ENCODE measurements around the gene RASSF3.
"Not testable (repeated sequence)": the region's sequence is repeated elsewhere in the genome, so short reads cannot be mapped to it uniquely, and the experiment has no call there.

The RASSF3 gene

DNA sequence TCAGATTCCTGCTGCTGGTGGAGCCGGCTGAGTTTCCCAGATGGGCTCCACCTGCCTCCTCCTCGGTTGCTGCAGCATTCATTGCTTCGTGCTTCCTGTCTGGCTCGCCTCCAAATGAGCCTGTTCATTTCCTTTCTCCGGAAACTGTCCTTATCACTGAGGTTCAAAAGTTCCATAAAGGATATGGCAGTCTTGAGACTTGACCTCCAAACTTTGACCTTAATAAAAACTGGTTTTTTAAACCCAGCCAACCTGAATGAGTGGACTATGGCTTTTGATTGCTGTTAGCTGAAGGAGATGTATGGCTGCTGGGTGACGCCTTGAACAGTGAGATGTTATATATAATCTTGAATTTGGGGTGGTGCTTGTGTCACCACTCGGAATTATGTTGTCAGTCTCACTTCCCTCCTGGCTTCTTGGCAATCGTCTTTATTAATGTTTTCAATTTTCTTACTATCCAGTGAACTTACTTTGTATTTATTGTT lies 62.7 kb downstream of the RASSF3 start:
- peak; percentile 75 for DNase-seq

DNA sequence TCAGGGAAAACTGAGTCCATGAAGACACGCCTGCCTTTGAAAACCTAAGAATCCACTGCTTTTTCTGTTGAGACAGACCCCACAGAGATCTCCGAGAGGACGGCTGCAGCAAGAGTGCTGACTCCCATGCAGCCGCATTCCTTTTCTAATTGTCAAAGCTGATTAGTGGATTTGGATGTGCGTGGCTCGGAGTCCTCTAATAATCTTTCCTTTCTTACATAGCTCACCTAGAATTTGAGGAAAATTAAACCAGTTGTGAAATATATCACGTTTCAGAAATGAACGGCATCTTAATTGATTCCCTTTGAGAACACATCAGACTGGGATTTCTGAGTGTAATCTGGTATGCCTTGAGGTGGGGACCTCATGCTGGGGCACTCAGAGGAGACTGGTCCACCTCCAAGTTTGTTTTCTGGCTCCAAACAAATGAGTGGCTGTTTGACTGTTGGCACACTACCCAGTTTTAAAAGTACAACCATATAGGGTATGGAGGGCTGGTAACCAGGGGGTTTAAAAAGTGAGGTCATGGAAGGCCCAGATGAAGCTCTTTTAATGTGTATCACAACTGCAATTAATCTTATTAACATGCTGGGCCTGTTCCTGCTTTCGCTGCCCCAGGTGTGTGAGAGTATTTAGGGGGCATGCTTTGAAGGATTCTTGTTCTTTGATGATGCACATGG lies 63.3 kb downstream of the RASSF3 start:
- peak; percentile 39 for DNase-seq

- no peak for DNase-seq
These were observed 64.2 kb downstream of the RASSF3 start for GRCh38 chr12:64674367-64674922.

DNA sequence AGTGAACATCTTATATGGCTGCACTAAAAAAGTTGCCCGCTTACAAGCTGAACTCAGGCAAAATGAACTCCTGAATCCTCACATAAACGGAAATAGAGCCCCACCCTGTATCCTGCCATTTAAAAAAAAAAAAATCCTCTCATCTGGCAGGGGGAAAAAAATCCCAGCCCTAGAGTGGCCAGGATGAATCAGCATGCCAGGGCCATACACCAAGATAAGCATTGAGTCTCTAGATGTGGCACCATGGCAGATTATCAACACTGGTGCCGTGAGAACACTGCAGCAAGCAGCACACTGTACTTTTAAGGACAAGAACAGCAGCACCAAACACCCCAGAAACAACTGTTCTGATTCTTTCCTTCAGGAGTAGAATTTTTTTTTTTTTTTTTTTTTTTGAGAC lies 65.5 kb downstream of the RASSF3 start:
- DNase-seq: peak; percentile 20

- DNase-seq: no peak
These were observed 68.0 kb downstream of the RASSF3 start for GRCh38 chr12:64678248-64678647.

DNA sequence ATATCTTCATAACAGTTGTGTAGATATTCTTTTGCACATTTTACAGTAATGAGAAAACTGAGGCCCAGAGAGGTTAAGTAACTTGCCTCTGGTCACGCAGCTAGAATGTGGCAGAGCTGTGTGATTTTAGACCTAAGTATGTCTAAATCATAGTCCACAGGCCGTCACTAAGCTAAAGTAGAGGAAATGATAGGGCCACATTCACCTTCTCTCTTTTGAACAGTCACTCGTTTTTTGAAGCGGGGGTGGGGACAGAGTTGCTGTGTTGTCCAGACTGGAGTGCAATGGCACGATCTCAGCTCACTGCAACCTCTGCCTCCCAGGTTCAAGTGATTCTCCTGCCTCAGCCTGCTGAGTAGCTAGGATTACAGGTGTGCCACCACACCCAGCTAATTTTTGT lies 68.5 kb downstream of the RASSF3 start:
- DNase-seq: no peak

DNA sequence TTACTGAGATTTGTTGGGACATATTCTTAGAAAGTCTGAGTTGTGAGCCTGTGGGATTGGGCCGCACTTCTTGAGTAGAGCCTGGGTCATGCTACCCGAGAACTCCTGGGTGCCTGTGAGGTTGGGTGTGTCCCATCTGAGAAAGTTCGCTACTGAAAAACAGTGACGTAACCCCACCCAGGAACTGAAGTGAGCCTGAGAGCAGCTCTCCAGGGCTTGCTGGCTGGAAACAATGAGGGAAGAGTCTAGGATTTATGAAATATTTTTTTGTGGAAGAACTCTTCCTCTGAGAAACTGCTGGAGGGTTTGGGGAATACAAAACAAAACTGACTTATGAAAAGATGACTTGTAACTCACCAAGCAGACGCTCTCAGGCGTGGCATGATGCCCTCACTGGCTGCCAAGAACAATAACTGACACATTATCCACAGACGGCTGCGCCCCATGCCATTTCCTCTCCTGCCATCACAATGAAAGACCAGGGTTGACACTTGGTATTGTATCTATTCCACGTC lies 69.2 kb downstream of the RASSF3 start:
- DNase-seq: peak; percentile 27

DNA sequence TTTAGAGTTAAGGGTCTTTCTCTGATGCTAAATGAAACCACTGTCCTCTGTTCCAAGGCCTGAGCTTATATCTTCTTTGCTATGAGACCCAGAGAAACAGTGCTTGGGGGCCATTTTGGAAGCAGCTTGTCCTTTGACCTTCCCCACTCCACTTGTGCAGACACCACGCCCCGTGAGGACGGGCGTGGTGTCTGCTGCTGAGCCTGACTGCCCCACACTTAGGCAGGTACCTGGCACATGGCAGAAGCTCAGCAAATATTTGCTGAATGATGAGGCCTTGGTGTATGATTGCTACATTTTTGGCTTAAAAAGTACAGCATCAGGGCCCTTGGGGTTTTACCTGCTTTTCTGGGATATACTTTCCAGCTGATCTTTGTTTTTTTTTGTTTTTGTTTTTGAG lies 69.9 kb downstream of the RASSF3 start:
- no peak for DNase-seq

GRCh38 chr12:64681200-64682052 lies 71.1 kb downstream of the RASSF3 start:
- no peak for DNase-seq

DNA sequence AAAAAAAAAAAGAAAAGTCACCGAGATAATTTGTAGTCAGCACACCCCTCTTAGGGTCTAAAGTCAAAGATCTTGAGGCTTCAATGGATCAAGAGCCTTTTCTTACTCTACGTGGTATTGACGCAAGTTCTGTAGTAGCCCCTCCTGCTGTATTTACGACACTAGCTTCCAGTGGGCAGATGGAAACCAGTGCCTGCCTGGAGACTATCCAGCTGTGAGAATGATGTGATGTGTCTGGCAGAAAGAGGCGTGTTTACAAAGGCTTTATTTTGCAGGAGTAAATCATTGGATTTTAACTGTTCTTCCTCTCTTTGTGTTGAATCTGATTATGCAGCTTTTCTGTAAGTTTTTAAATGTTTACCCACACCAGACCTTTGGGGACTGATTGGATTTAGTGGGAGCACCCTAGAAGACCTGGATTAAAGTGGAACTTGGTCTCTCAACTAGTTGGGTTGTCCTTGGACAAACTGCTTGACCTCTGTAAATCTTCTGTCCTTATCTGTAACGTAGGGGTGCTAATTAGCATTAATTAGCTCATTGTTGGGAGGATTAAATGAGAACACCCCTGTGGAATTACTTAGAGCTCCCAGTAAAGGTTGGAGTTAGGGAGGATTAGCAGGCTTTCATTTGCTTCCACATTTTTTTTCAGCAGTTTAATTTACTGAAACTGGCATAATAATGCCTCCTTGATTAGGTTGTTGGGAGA lies 72.4 kb downstream of the RASSF3 start:
- peak; percentile 58 for DNase-seq

DNA sequence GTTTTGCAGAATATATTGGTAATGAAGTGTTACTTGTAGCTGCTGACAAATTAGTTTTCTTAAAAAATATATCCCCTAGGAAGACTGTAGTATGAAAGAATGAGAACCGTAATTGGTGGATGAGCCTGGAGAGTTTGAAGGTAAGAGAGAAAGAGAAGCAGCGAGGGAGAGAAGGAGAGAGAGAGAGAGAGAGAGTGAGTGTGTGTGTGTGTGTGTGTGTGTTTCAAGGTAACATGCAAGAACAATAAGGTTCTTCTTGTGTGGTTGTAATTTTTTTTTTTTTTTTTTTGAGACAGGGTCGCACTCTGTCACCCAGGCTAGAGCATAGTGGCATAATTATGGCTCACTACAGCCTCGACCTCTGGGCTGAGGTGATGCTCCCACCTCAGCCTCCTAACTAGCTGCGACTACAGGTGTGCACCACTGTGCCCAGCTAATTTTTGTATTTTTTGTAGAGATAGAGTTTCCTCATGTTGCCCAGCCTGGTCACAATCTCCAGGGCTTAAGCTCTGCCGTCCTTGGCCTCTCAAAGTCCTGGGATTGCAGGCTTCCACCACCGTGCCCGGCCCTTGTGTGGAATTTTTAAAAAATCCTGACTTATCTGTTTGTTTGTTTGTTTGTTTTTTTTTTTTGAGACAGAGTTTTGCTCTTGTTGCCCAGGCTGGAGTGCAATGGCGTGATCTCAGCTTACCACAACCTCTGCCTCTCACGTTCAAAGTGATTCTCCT lies 73.7 kb downstream of the RASSF3 start:
- DNase-seq: no peak

DNA sequence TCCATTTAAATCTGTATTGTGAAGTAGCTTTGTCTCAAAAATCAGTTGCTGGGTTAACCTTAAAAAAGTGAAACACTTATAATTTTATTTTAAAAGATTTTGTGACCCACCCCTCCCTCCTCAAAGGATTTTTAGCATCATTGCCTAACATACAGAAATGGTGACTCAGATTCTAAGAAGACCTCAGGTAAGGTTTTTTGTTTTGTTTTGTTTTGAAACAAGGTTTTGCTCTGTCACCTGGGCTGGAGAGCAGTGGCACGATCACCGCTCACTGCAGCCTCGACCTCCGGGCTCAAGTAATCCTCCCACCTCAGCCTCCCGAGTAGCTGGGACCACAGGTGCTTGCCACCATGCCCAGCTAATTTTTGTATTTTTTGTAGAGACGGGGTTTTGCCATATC lies 74.8 kb downstream of the RASSF3 start:
- no peak for DNase-seq

GRCh38 chr12:64685605-64686004 lies 75.3 kb downstream of the RASSF3 start:
- DNase-seq: no peak

DNA sequence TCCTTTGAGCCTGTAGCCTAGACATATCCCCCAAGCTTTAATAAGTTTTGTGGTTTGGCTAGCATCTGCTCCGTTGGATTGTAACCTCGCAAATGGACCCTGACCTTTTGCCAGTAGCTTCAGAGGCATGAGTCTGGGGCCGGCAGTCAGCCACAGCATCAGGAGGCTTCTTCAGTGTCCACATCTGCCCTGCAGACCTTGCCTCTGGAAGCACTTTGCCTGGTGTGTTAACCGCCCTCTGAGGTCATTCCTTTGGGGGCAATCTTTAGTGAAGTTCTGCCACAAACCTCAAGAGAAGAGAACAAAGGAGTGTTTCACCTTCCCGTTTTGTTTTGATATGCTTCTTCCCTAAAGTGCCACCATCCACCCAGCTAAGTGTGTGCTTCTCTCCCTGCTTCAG lies 77.5 kb downstream of the RASSF3 start:
- no peak for DNase-seq

- no peak for DNase-seq
These were observed 77.9 kb downstream of the RASSF3 start for GRCh38 chr12:64688219-64688618.

DNA sequence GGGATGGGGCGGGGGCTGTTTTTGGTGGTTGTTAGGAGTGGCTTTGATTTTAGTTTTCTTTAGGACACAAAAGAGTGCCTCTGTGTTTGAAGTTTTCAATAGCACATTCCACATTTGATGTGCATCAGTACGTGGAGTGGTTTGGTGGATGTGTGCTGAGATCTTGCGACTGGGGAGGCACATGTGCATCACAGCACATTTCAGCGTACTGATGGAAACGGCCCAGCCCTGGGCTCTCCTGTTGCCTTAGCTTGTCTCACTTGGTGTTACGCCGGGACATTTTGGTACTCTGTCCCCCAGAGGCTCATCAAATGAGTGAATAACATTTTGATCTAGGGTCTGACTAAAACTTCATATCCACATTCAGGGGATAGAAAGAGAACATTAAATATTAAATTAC lies 78.4 kb downstream of the RASSF3 start:
- DNase-seq: no peak

DNA sequence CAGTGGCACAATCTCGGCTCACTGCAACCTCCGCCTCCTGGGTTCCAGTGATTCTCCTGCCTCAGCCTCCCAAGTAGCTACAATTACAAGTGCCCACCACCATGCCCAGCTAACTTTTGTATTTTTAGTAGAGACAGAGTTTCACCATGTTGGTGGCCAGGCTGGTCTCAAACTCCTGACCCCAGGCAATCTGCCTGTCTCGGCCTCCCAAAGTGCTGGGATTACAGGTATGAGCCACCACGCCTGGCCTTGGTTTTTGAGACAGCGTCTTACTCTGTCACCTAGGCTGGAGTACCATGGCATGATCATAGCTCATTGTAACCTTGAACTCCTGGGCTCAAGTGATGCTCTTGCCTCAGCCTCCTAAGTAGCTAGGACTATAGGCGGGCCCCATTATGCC lies 79.9 kb downstream of the RASSF3 start:
- DNase-seq: not testable (repeated sequence)

GRCh38 chr12:64691227-64691794 lies 81.0 kb downstream of the RASSF3 start:
- DNase-seq: peak; percentile 87

GRCh38 chr12:64691795-64692583 lies 81.7 kb downstream of the RASSF3 start:
- DNase-seq: peak; percentile 97

DNA sequence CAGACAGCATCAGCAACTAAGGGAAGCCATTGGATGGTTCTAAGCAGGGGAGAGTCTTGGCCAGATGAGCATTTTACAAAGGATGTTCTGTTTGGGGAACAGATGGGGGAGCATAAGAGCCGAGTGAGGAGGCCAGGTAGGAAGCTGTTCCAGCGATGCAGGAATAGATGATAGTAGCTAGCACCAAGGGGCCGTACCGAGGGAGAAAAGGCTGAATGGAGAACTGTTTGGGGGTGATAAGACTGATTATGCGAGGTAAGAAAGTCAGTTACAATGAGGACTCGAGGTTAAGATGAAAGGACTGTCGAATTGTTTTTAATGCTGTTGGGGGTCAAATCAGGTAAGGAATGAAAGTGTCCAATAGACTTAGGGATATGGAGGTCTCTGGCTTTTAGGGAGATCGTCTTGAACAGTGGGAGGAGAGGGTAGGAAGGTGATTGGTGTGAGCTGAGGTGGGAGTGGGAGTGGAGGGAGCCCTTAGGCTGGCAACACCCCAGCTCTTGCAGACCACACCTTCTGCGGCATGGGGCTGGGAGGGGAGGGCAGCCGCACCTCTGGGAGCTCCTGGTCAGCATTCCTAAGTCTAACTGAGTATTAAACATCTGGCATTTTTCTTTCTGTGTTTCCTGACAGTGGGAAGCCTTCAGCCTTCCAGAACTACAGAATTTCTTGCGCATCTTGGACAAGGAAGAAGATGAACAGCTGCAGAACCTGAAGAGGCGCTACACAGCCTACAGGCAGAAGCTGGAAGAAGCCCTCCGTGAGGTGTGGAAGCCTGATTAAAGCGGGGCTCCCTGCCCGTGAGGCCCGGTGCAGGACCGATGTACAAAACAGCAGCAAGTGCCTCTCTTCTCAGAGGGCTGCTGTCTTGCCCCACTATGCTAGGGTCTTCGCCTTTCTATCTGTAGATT lies 84.1 kb downstream of the RASSF3 start:
- no peak for DNase-seq
